H9 (cell line): ENCODE measurements around the gene GLIPR2. TPM values are rescaled to one million over a fixed set of nuclear protein-coding genes. Genes with fewer than 3 reads are reported as not detected.

Experiments used
- DNase-seq: peaks from one replicate; pipeline ENCODE4 v3.0.0-alpha.2; 2017
- H2AFZ ChIP-seq: one replicate; pipeline ENCODE4 v1.6.1; 2013; ENCODE audit warnings: mild to moderate bottlenecking, low read length, control low read depth, moderate library complexity
- H2AK5ac ChIP-seq: 2 replicates; pipeline ENCODE4 v1.6.1; 2013; ENCODE audit warnings: low read length, control low read depth, mixed read lengths; ENCODE audit not compliant: insufficient read length
- H2BK120ac ChIP-seq: one replicate; pipeline ENCODE4 v1.6.1; 2013; ENCODE audit warnings: low read depth, mild to moderate bottlenecking, low read length, control low read depth, inconsistent platforms; ENCODE audit not compliant: poor library complexity, severe bottlenecking
- H2BK12ac ChIP-seq: 2 replicates; pipeline ENCODE4 v1.6.1; 2013; ENCODE audit warnings: low read length, control low read depth, mixed read lengths, low read depth; ENCODE audit not compliant: insufficient read length
- H2BK15ac ChIP-seq: 2 replicates; pipeline ENCODE4 v1.6.1; 2013; ENCODE audit warnings: low read depth, low read length, control low read depth
- H2BK20ac ChIP-seq: one replicate; pipeline ENCODE4 v1.6.1; 2013; ENCODE audit warnings: low read depth, mild to moderate bottlenecking, low read length, control low read depth, inconsistent platforms; ENCODE audit not compliant: poor library complexity, severe bottlenecking
- H2BK5ac ChIP-seq: 2 replicates; pipeline ENCODE4 v1.6.1; 2013; ENCODE audit warnings: low read length, control low read depth, mixed read lengths; ENCODE audit not compliant: insufficient read length
- H3K14ac ChIP-seq: 2 replicates; pipeline ENCODE4 v1.6.1; 2013; ENCODE audit warnings: low read length, control low read depth; ENCODE audit not compliant: insufficient read depth
- H3K18ac ChIP-seq: 2 replicates; pipeline ENCODE4 v1.6.1; 2013; ENCODE audit warnings: low read depth, mild to moderate bottlenecking, mixed read lengths, low read length, control low read depth; ENCODE audit not compliant: insufficient read length
- H3K23ac ChIP-seq: 2 replicates; pipeline ENCODE4 v1.6.1; 2013; ENCODE audit warnings: low read length, control low read depth, mixed read lengths, low read depth; ENCODE audit not compliant: insufficient read length
- H3K23me2 ChIP-seq: 2 replicates; pipeline ENCODE4 v1.6.1; 2013; ENCODE audit warnings: low read depth, mild to moderate bottlenecking, mixed read lengths, low read length, control low read depth; ENCODE audit not compliant: insufficient read length, poor library complexity, severe bottlenecking
- H3K27ac ChIP-seq: 2 replicates; pipeline ENCODE4 v1.5.1; 2013; ENCODE audit warnings: low read length, control low read depth, mixed read lengths, low read depth; ENCODE audit not compliant: insufficient read length
- H3K27me3 ChIP-seq: 2 replicates; pipeline ENCODE4 v1.6.1; 2013; ENCODE audit warnings: low read length, control low read depth, inconsistent platforms; ENCODE audit not compliant: insufficient read depth
- H3K4ac ChIP-seq: 2 replicates; pipeline ENCODE4 v1.6.1; 2013; ENCODE audit warnings: low read depth, mild to moderate bottlenecking, control low read depth, inconsistent platforms, low read length, moderate library complexity
- H3K4me1 ChIP-seq: 2 replicates; pipeline ENCODE4 v1.6.1; 2013; ENCODE audit warnings: low read length, control low read depth, inconsistent platforms; ENCODE audit not compliant: insufficient read depth
- H3K4me2 ChIP-seq: 2 replicates; pipeline ENCODE4 v1.6.1; 2013; ENCODE audit warnings: low read length, control low read depth, mixed read lengths; ENCODE audit not compliant: insufficient read length, insufficient read depth
- H3K56ac ChIP-seq: 2 replicates; pipeline ENCODE4 v1.6.1; 2013; ENCODE audit warnings: low read depth, mild to moderate bottlenecking, mixed read lengths, low read length, control low read depth; ENCODE audit not compliant: insufficient read length
- H3K79me1 ChIP-seq: 2 replicates; pipeline ENCODE4 v1.6.1; 2013; ENCODE audit warnings: low read depth, mild to moderate bottlenecking, moderate library complexity, low read length, control low read depth, inconsistent platforms; ENCODE audit not compliant: insufficient read depth, poor library complexity, severe bottlenecking
- H3K79me2 ChIP-seq: 2 replicates; pipeline ENCODE4 v1.6.1; 2013; ENCODE audit warnings: low read length, control low read depth, inconsistent platforms; ENCODE audit not compliant: insufficient read depth
- H3K9ac ChIP-seq: 2 replicates; pipeline ENCODE4 v1.6.1; 2013; ENCODE audit warnings: low read length, control low read depth, mixed read lengths; ENCODE audit not compliant: insufficient read length; ENCODE audit errors: extremely low read depth
- H3K9me3 ChIP-seq: one replicate; pipeline ENCODE4 v1.6.1; 2013; ENCODE audit warnings: low read depth, low read length, inconsistent platforms; ENCODE audit not compliant: control insufficient read depth
- H3T11ph ChIP-seq: one replicate; pipeline ENCODE4 v1.6.1; 2013; ENCODE audit warnings: mild to moderate bottlenecking, low read length, control low read depth, inconsistent platforms
- H4K20me1 ChIP-seq: one replicate; pipeline ENCODE4 v1.6.1; 2013; ENCODE audit not compliant: control insufficient read depth, insufficient read length, insufficient read depth
- H4K5ac ChIP-seq: 2 replicates; pipeline ENCODE4 v1.6.1; 2013; ENCODE audit warnings: low read depth, mild to moderate bottlenecking, mixed read lengths, low read length, control low read depth; ENCODE audit not compliant: insufficient read length
- H4K8ac ChIP-seq: replicated peaks from 2 replicates; pipeline ENCODE4 v1.6.1; 2013; ENCODE audit warnings: low read length, control low read depth, mixed read lengths, low read depth; ENCODE audit not compliant: insufficient read length
- H4K91ac ChIP-seq: 2 replicates; pipeline ENCODE4 v1.6.1; 2013; ENCODE audit warnings: low read depth, mild to moderate bottlenecking, moderate library complexity, mixed read lengths, low read length, control low read depth; ENCODE audit not compliant: insufficient read length
- H3K27ac Mint-ChIP-seq, 3 experiments: 2 replicates in 2 of 3; 3 replicates in 1 of 3; pipeline ENCODE4 v1.8.0; 2020 to 2021; ENCODE audit warnings: mixed read lengths in 3 of 3, mild to moderate bottlenecking in 1 of 3, moderate library complexity in 1 of 3
- H3K27me3 Mint-ChIP-seq: 2 replicates; pipeline ENCODE4 v1.8.0; 2021; ENCODE audit warnings: low read depth, mild to moderate bottlenecking, moderate library complexity, mixed read lengths
- H3K36me3 Mint-ChIP-seq, 3 experiments: 2 replicates in 2 of 3; 3 replicates in 1 of 3; pipeline ENCODE4 v1.8.0; 2020 to 2021; ENCODE audit warnings: low read depth in 3 of 3, mixed read lengths in 3 of 3; ENCODE audit not compliant: insufficient read depth in 1 of 3
- H3K4me1 Mint-ChIP-seq, 2 experiments: 2 replicates each; pipeline ENCODE4 v1.8.0; 2020; ENCODE audit warnings: mixed read lengths in 2 of 2
- H3K4me3 Mint-ChIP-seq, 2 experiments: 2 replicates in 1 of 2; 3 replicates in 1 of 2; pipeline ENCODE4 v1.8.0; 2020 to 2021; ENCODE audit warnings: mild to moderate bottlenecking in 2 of 2, mixed read lengths in 2 of 2, moderate library complexity in 1 of 2
- H3K9me3 Mint-ChIP-seq, 2 experiments: 2 replicates in 1 of 2; 3 replicates in 1 of 2; pipeline ENCODE4 v1.8.0; 2020; ENCODE audit warnings: mild to moderate bottlenecking in 2 of 2, mixed read lengths in 2 of 2, moderate library complexity in 1 of 2
- CTCF ChIP-seq: fragments of 200-600 bp; sonication (generic); conservative IDR thresholded peaks from 3 replicates; pipeline ENCODE4 v1.8.0; 2021; ENCODE audit warnings: antibody characterized with exemption, mild to moderate bottlenecking
- whole genome bisulfite sequencing: extraction: QIAGEN DNeasy Blood & Tissue Kit; methylation state at CpG from one replicate; pipeline ENCODE4 v1.1.7; 2013; ENCODE audit warnings: missing lambda C conversion rate, low lambda C conversion rate, mixed read lengths; ENCODE audit not compliant: insufficient read length; ENCODE audit errors: extremely low coverage; 5-methylcytosine and 5-hydroxymethylcytosine counted together
- total RNA-seq: library from RNA; stranded (reverse); gene quantifications from 2 replicates; pipeline ENCODE4 v1.2.1, GENCODE V29; 2021

GLIPR2 gene
- total RNA-seq, 1 experiment from 2014 or later, result 10.0 TPM

GRCh38 chr9:36112516-36112915, 24.0 kb upstream of the GLIPR2 start:
- TF ChIP-seq CTCF, result no peak
- no peaks in the 10 kb centered on the region for H3K79me2 ChIP-seq
- DNase-seq, result no peak
- H3K56ac ChIP-seq, result no peak overlapping the region
- H3K36me3 Mint-ChIP-seq, result peaks cover 0 to 3% (median 0%) of the 10 kb centered on the region in 3 experiments; a peak in 2 of 7 replicates
- H3K9ac ChIP-seq, result no peak overlapping the region
- H3K9me3 Mint-ChIP-seq, result no peaks in the 10 kb centered on the region
- H4K8ac ChIP-seq, result no peak overlapping the region
- no peak overlapping the region; a peak in 1 of 7 replicates for H3K27ac Mint-ChIP-seq
- no peak overlapping the region for H3K4me2 ChIP-seq
- no peak overlapping the region for H3K18ac ChIP-seq
- H3K14ac ChIP-seq, result no peak overlapping the region
- no peaks in the 10 kb centered on the region for H3K23me2 ChIP-seq
- no CpG with 5 or more reads among the region's 3 CpGs for WGBS
- no peak overlapping the region for H3K4me3 Mint-ChIP-seq
- H3K27me3 Mint-ChIP-seq, result no peaks in the 10 kb centered on the region
- H2BK12ac ChIP-seq, result no peak overlapping the region
- H2BK5ac ChIP-seq, result no peak overlapping the region
- no peaks in the 10 kb centered on the region for H4K20me1 ChIP-seq
- no peak overlapping the region for H2BK20ac ChIP-seq
- H3K79me1 ChIP-seq, result no peaks in the 10 kb centered on the region
- H3K27ac ChIP-seq, result no peak overlapping the region
- H4K91ac ChIP-seq, result no peak overlapping the region
- no peak overlapping the region for H4K5ac ChIP-seq
- no peaks in the 10 kb centered on the region for H3K27me3 ChIP-seq
- no peak overlapping the region for H2BK15ac ChIP-seq
- H3T11ph ChIP-seq, result no peak overlapping the region
- no peaks in the 10 kb centered on the region for H3K4me1 ChIP-seq
- no peak overlapping the region for H2BK120ac ChIP-seq
- no peak overlapping the region for H2AFZ ChIP-seq
- H3K4me1 Mint-ChIP-seq, result no peaks in the 10 kb centered on the region
- H3K9me3 ChIP-seq, result no peaks in the 10 kb centered on the region
- H3K4ac ChIP-seq, result no peak overlapping the region
- no peak overlapping the region for H2AK5ac ChIP-seq
- no peak overlapping the region for H3K23ac ChIP-seq
